Trophoblast cell (in vitro differentiated cells and primary cell): ENCODE data around the gene SRPRA.

Source experiments
- DNase-seq, 2 donors: peaks; one replicate each; pipeline ENCODE4 v3.0.0-alpha.2; 2016
- H2AFZ ChIP-seq: 2 replicates; pipeline ENCODE4 v1.6.1; 2013; ENCODE audit warnings: low read length, moderate library complexity, mild to moderate bottlenecking; ENCODE audit not compliant: insufficient read depth, poor library complexity
- H2AK5ac ChIP-seq: 2 replicates; pipeline ENCODE4 v1.6.1; 2013; ENCODE audit warnings: mild to moderate bottlenecking, low read length
- H2BK120ac ChIP-seq: 2 replicates; pipeline ENCODE4 v1.6.1; 2013; ENCODE audit warnings: low read length, mild to moderate bottlenecking, moderate library complexity; ENCODE audit not compliant: insufficient read depth, poor library complexity
- H2BK12ac ChIP-seq: 2 replicates; pipeline ENCODE4 v1.6.1; 2013; ENCODE audit warnings: mild to moderate bottlenecking, low read length, moderate library complexity
- H2BK5ac ChIP-seq: 2 replicates; pipeline ENCODE4 v1.6.1; 2013; ENCODE audit warnings: low read length, low read depth, moderate library complexity, mild to moderate bottlenecking; ENCODE audit not compliant: poor library complexity
- H3K14ac ChIP-seq: 2 replicates; pipeline ENCODE4 v1.6.1; 2013; ENCODE audit warnings: mild to moderate bottlenecking, low read length
- H3K18ac ChIP-seq: 2 replicates; pipeline ENCODE4 v1.6.1; 2013; ENCODE audit warnings: mild to moderate bottlenecking, low read length
- H3K23ac ChIP-seq: 2 replicates; pipeline ENCODE4 v1.6.1; 2013; ENCODE audit warnings: low read length
- H3K27ac ChIP-seq: 2 replicates; pipeline ENCODE4 v1.5.1; 2013; ENCODE audit warnings: low read depth, mild to moderate bottlenecking, inconsistent platforms, low read length, moderate library complexity
- H3K27me3 ChIP-seq: 2 replicates; pipeline ENCODE4 v1.6.1; 2013; ENCODE audit warnings: inconsistent platforms, mild to moderate bottlenecking, low read length, moderate library complexity; ENCODE audit not compliant: insufficient read depth
- H3K36me3 ChIP-seq, 2 experiments: 1 replicate in 1 of 2; 2 replicates in 1 of 2; pipeline ENCODE4 v1.6.1; 2013; ENCODE audit warnings: low read length in 2 of 2, mild to moderate bottlenecking in 2 of 2, moderate library complexity in 1 of 2; ENCODE audit not compliant: insufficient read depth in 2 of 2, control insufficient read depth in 1 of 2
- H3K4ac ChIP-seq: 2 replicates; pipeline ENCODE4 v1.6.1; 2013; ENCODE audit warnings: low read depth, mild to moderate bottlenecking, low read length, moderate library complexity
- H3K4me1 ChIP-seq, 2 experiments: 1 replicate in 1 of 2; 2 replicates in 1 of 2; pipeline ENCODE4 v1.6.1; 2013; ENCODE audit warnings: low read length in 2 of 2, mild to moderate bottlenecking in 2 of 2, moderate library complexity in 1 of 2; ENCODE audit not compliant: insufficient read depth in 2 of 2, control insufficient read depth in 1 of 2
- H3K4me2 ChIP-seq: 2 replicates; pipeline ENCODE4 v1.6.1; 2013; ENCODE audit warnings: inconsistent platforms, mild to moderate bottlenecking, low read length, moderate library complexity
- H3K4me3 ChIP-seq: 2 replicates; pipeline ENCODE4 v1.5.1; 2013; ENCODE audit warnings: mild to moderate bottlenecking, low read depth, low read length, inconsistent platforms
- H3K79me1 ChIP-seq: one replicate; pipeline ENCODE4 v1.6.1; 2013; ENCODE audit warnings: low read length
- H3K79me2 ChIP-seq: 2 replicates; pipeline ENCODE4 v1.6.1; 2013; ENCODE audit warnings: low read length, mild to moderate bottlenecking; ENCODE audit not compliant: control insufficient read depth, insufficient read depth, poor library complexity
- H3K9ac ChIP-seq: 2 replicates; pipeline ENCODE4 v1.6.1; 2013; ENCODE audit warnings: mild to moderate bottlenecking, low read length
- H3K9me3 ChIP-seq: 2 replicates; pipeline ENCODE4 v1.6.1; 2013; ENCODE audit warnings: low read depth, mild to moderate bottlenecking, control low read depth, inconsistent platforms, low read length; ENCODE audit not compliant: insufficient read depth
- H4K12ac ChIP-seq: 2 replicates; pipeline ENCODE4 v1.6.1; 2013; ENCODE audit warnings: low read depth, mild to moderate bottlenecking, low read length, moderate library complexity
- H4K8ac ChIP-seq: 2 replicates; pipeline ENCODE4 v1.6.1; 2013; ENCODE audit warnings: low read depth, mild to moderate bottlenecking, low read length, moderate library complexity
- H4K91ac ChIP-seq: one replicate; pipeline ENCODE4 v1.6.1; 2013; ENCODE audit warnings: low read depth, mild to moderate bottlenecking, low read length, moderate library complexity
- WGBS: extraction: QIAGEN DNeasy Blood & Tissue Kit; methylation state at CpG from one replicate; pipeline ENCODE4 v1.1.7; 2013; ENCODE audit warnings: missing lambda C conversion rate; ENCODE audit not compliant: insufficient read length, insufficient coverage; ENCODE audit errors: extremely low coverage; 5-methylcytosine and 5-hydroxymethylcytosine counted together

The SRPRA gene

GRCh38 chr11:126254819-126255218 lies 13.9 kb downstream of the SRPRA start:
- no peak overlapping the region for H4K8ac ChIP-seq
- no peak overlapping the region for H2AK5ac ChIP-seq
- H3K14ac ChIP-seq = no peak overlapping the region
- no peak overlapping the region for H2AFZ ChIP-seq
- DNase-seq = no peak
- WGBS = no CpG with 5 or more reads among the region's 1 CpG
- H2BK12ac ChIP-seq = no peak overlapping the region
- H3K27ac ChIP-seq = no peak overlapping the region
- H3K36me3 ChIP-seq = peaks cover 8 to 23% of the 10 kb centered on the region in 2 experiments
- no peaks in the 10 kb centered on the region for H3K4me1 ChIP-seq
- H3K18ac ChIP-seq = no peak overlapping the region
- no peak overlapping the region for H2BK5ac ChIP-seq
- no peak overlapping the region for H3K4me3 ChIP-seq
- H3K9me3 ChIP-seq = no peaks in the 10 kb centered on the region
- no peak overlapping the region for H4K91ac ChIP-seq
- no peak overlapping the region for H3K4ac ChIP-seq
- no peak overlapping the region for H3K9ac ChIP-seq
- H3K79me1 ChIP-seq = no peaks in the 10 kb centered on the region
- H3K27me3 ChIP-seq = no peaks in the 10 kb centered on the region
- no peak overlapping the region for H3K4me2 ChIP-seq
- no peak overlapping the region for H3K23ac ChIP-seq
- no peak overlapping the region for H2BK120ac ChIP-seq
- H3K79me2 ChIP-seq = no peaks in the 10 kb centered on the region
- H4K12ac ChIP-seq = no peak overlapping the region

GRCh38 chr11:126253265-126253664 lies 15.4 kb downstream of the SRPRA start:
- no peak overlapping the region for H2AK5ac ChIP-seq
- no peaks in the 10 kb centered on the region for H3K79me1 ChIP-seq
- H3K79me2 ChIP-seq = no peaks in the 10 kb centered on the region
- no peak overlapping the region for H3K27ac ChIP-seq
- no peak overlapping the region for H4K91ac ChIP-seq
- H4K8ac ChIP-seq = no peak overlapping the region
- no CpG with 5 or more reads among the region's 4 CpGs for WGBS
- H3K4me3 ChIP-seq = no peak overlapping the region
- no peak overlapping the region for H2BK5ac ChIP-seq
- no peak overlapping the region for H2BK120ac ChIP-seq
- H3K9ac ChIP-seq = no peak overlapping the region
- no peaks in the 10 kb centered on the region for H3K27me3 ChIP-seq
- H4K12ac ChIP-seq = no peak overlapping the region
- H2AFZ ChIP-seq = no peak overlapping the region
- peaks cover 8 to 23% of the 10 kb centered on the region in 2 experiments for H3K36me3 ChIP-seq
- no peak overlapping the region for H3K4ac ChIP-seq
- no peak overlapping the region for H3K14ac ChIP-seq
- H3K9me3 ChIP-seq = no peaks in the 10 kb centered on the region
- no peak overlapping the region for H3K23ac ChIP-seq
- H3K18ac ChIP-seq = no peak overlapping the region
- no peak overlapping the region for H3K4me2 ChIP-seq
- H3K4me1 ChIP-seq = no peaks in the 10 kb centered on the region
- no peak overlapping the region for H2BK12ac ChIP-seq
- peak in 1 of 2 donors; percentile 52 for DNase-seq

GRCh38 chr11:126246636-126247035 lies 22.1 kb downstream of the SRPRA start:
- no CpG with 5 or more reads among the region's 2 CpGs for WGBS
- no peaks in the 10 kb centered on the region for H3K79me2 ChIP-seq
- no peak overlapping the region for H4K8ac ChIP-seq
- H4K91ac ChIP-seq = no peak overlapping the region
- no peak for DNase-seq
- no peaks in the 10 kb centered on the region for H3K27me3 ChIP-seq
- no peak overlapping the region for H3K4me2 ChIP-seq
- no peak overlapping the region for H2BK120ac ChIP-seq
- H3K36me3 ChIP-seq = peaks cover 3 to 14% of the 10 kb centered on the region in 2 experiments
- no peak overlapping the region for H3K14ac ChIP-seq
- H3K23ac ChIP-seq = no peak overlapping the region
- no peaks in the 10 kb centered on the region for H3K4me1 ChIP-seq
- H3K79me1 ChIP-seq = no peaks in the 10 kb centered on the region
- no peak overlapping the region for H2BK12ac ChIP-seq
- no peak overlapping the region for H3K4ac ChIP-seq
- no peaks in the 10 kb centered on the region for H3K9me3 ChIP-seq
- no peak overlapping the region for H3K9ac ChIP-seq
- no peak overlapping the region for H3K27ac ChIP-seq
- H2AFZ ChIP-seq = no peak overlapping the region
- H3K4me3 ChIP-seq = no peak overlapping the region
- no peak overlapping the region for H3K18ac ChIP-seq
- no peak overlapping the region for H4K12ac ChIP-seq
- H2AK5ac ChIP-seq = no peak overlapping the region
- no peak overlapping the region for H2BK5ac ChIP-seq

- H2BK12ac ChIP-seq = no peak overlapping the region
- WGBS = no CpG with 5 or more reads among the region's 4 CpGs
Measured at GRCh38 chr11:126233391-126233790, 35.3 kb downstream of the SRPRA start.

More at GRCh38 chr11:126233391-126233790, 35.3 kb downstream of the SRPRA start:
- H2AK5ac ChIP-seq = no peak overlapping the region
- no peaks in the 10 kb centered on the region for H3K9me3 ChIP-seq
- H3K79me2 ChIP-seq = no peaks in the 10 kb centered on the region
- H3K4me1 ChIP-seq = no peaks in the 10 kb centered on the region
- no peak overlapping the region for H2BK5ac ChIP-seq
- H3K4me2 ChIP-seq = no peak overlapping the region
- no peak overlapping the region for H4K91ac ChIP-seq
- no peak overlapping the region for H2AFZ ChIP-seq
- no peak overlapping the region for H3K23ac ChIP-seq
- no peak overlapping the region for H3K9ac ChIP-seq
- DNase-seq = no peak
- no peak overlapping the region for H4K8ac ChIP-seq
- H4K12ac ChIP-seq = no peak overlapping the region
- H3K4me3 ChIP-seq = no peak overlapping the region
- no peak overlapping the region for H3K27ac ChIP-seq
- H3K18ac ChIP-seq = no peak overlapping the region
- H3K36me3 ChIP-seq = peaks cover 5% of the 10 kb centered on the region in 2 experiments
- H2BK120ac ChIP-seq = no peak overlapping the region
- no peaks in the 10 kb centered on the region for H3K79me1 ChIP-seq
- H3K4ac ChIP-seq = no peak overlapping the region
- H3K27me3 ChIP-seq = no peaks in the 10 kb centered on the region
- H3K14ac ChIP-seq = no peak overlapping the region
